ENCODE data around the gene PDE4B.
A peak's percentile ranks its signal among the peaks of the same experiment; 100 is the strongest.

The PDE4B gene

GRCh38 chr1:65949230-65949626, 156.5 kb downstream of the PDE4B start:
- peak; percentile 8; the same call in 1 of the 2 replicates for TF ChIP-seq CTCF (conservative IDR thresholded peaks at IDR 0.05)
- H3K27ac ChIP-seq: peak overlapping the region; percentile 21; the same call in 1 of the 2 replicates

GRCh38 chr1:65949933-65950332, 157.2 kb downstream of the PDE4B start:
- no peak overlapping the region for H3K27ac ChIP-seq
- no peak for TF ChIP-seq CTCF (conservative IDR thresholded peaks at IDR 0.05)

GRCh38 chr1:65952696-65953095, 160.0 kb downstream of the PDE4B start:
- H3K27ac ChIP-seq: no peak overlapping the region
- no peak for TF ChIP-seq CTCF (conservative IDR thresholded peaks at IDR 0.05)

GRCh38 chr1:65953170-65953569, 160.5 kb downstream of the PDE4B start:
- TF ChIP-seq CTCF (conservative IDR thresholded peaks at IDR 0.05): no peak
- H3K27ac ChIP-seq: no peak overlapping the region

- TF ChIP-seq CTCF (conservative IDR thresholded peaks at IDR 0.05): no peak
- peak overlapping the region; percentile 20 for H3K27ac ChIP-seq
Observed at GRCh38 chr1:65955071-65955470, 162.4 kb downstream of the PDE4B start.

- no peak for TF ChIP-seq CTCF (conservative IDR thresholded peaks at IDR 0.05)
- H3K27ac ChIP-seq: peak overlapping the region; percentile 20
Observed at GRCh38 chr1:65955503-65955902, 162.8 kb downstream of the PDE4B start.

GRCh38 chr1:65958561-65959350, 166.1 kb downstream of the PDE4B start:
- peak; percentile 80 for TF ChIP-seq CTCF (conservative IDR thresholded peaks at IDR 0.05)
- no peak overlapping the region; the same call in 1 of the 2 replicates for H3K27ac ChIP-seq

All from VCaP (cell line).